HEK293 (cell line): ENCODE measurements around the gene AGBL3.

Experiments
- CTCF ChIA-PET: fragments of 350-600 bp; formaldehyde crosslinking; extraction: SDS; loops from one replicate; lab custom pipeline; 2021; ENCODE audit warnings: antibody characterized with exemption; lab: Yijun Ruan, JAX
- POLR2A ChIA-PET: fragments of 300-600 bp; formaldehyde crosslinking; extraction: SDS; loops from one replicate; lab custom pipeline; 2020; ENCODE audit warnings: antibody characterized with exemption, inconsistent platforms; lab: Yijun Ruan, JAX
- H3K27ac ChIP-seq: fragments of 200-500 bp; sonication (Bioruptor generic); 2 replicates; pipeline ENCODE4 v1.5.1; 2014; ENCODE audit warnings: low read depth, low read length, control low read depth, inconsistent platforms; ENCODE audit errors: extremely low read depth
- H3K36me3 ChIP-seq, 2 experiments: fragments of 200-500 bp in 1 of 2; sonication (Bioruptor generic) in 1 of 2; 1 replicate in 1 of 2; 2 replicates in 1 of 2; pipeline ENCODE4 v1.5.1; 2014 to 2017; ENCODE audit warnings: inconsistent platforms in 2 of 2, low read length in 2 of 2; ENCODE audit not compliant: control insufficient read depth in 2 of 2, insufficient read depth in 1 of 2
- H3K4me1 ChIP-seq: fragments of 200-500 bp; sonication (Bioruptor generic); 2 replicates; pipeline ENCODE4 v1.5.1; 2014; ENCODE audit warnings: mild to moderate bottlenecking, low read length, inconsistent platforms; ENCODE audit not compliant: control insufficient read depth, insufficient read depth
- H3K4me3 ChIP-seq: 2 replicates; pipeline ENCODE4 v1.5.1; 2011; ENCODE audit warnings: low read depth, mild to moderate bottlenecking, control low read depth, low read length, moderate library complexity
- H3K9me3 ChIP-seq: fragments of 200-500 bp; sonication (Bioruptor generic); 2 replicates; pipeline ENCODE4 v1.5.1; 2014; ENCODE audit warnings: low read depth, low read length, inconsistent platforms; ENCODE audit not compliant: control insufficient read depth, insufficient read depth
- ATF2 ChIP-seq: fragments of 450-650 bp; formaldehyde crosslinking; IDR thresholded peaks from 2 replicates; pipeline ENCODE4 v1.5.1; 2016; ENCODE audit warnings: missing biosample characterization, missing genetic modification characterization, low read depth
- GFI1B ChIP-seq: fragments of 450-650 bp; formaldehyde crosslinking; IDR thresholded peaks from 2 replicates; pipeline ENCODE4 v1.5.1; 2016; ENCODE audit warnings: missing biosample characterization, missing genetic modification characterization
- GLIS1 ChIP-seq: fragments of 450-650 bp; formaldehyde crosslinking; IDR thresholded peaks from 2 replicates; pipeline ENCODE4 v1.5.1; 2016; ENCODE audit warnings: missing biosample characterization, missing genetic modification characterization
- KLF9 ChIP-seq: fragments of 450-650 bp; formaldehyde crosslinking; IDR thresholded peaks from 2 replicates; pipeline ENCODE4 v1.5.1; 2016; ENCODE audit warnings: missing biosample characterization, missing genetic modification characterization, low read depth
- MYNN ChIP-seq: fragments of 450-650 bp; formaldehyde crosslinking; IDR thresholded peaks from 2 replicates; pipeline ENCODE4 v1.5.1; 2016; ENCODE audit warnings: missing biosample characterization, missing genetic modification characterization, borderline replicate concordance
- PRDM1 ChIP-seq: fragments of 450-650 bp; formaldehyde crosslinking; IDR thresholded peaks from 2 replicates; pipeline ENCODE4; 2016; ENCODE audit warnings: missing biosample characterization, missing genetic modification characterization
- PRDM4 ChIP-seq: fragments of 450-650 bp; formaldehyde crosslinking; IDR thresholded peaks from 2 replicates; pipeline ENCODE4 v1.5.1; 2017; ENCODE audit warnings: missing biosample characterization, missing genetic modification characterization
- SCRT2 ChIP-seq: fragments of 450-650 bp; formaldehyde crosslinking; IDR thresholded peaks from 2 replicates; pipeline ENCODE4 v1.5.1; 2016; ENCODE audit warnings: missing biosample characterization, missing genetic modification characterization
- ZBTB17 ChIP-seq: fragments of 450-650 bp; formaldehyde crosslinking; IDR thresholded peaks from 2 replicates; pipeline ENCODE4 v1.5.1; 2016; ENCODE audit warnings: missing biosample characterization, missing genetic modification characterization
- ZBTB21 ChIP-seq: fragments of 450-650 bp; formaldehyde crosslinking; IDR thresholded peaks from 2 replicates; pipeline ENCODE4 v1.5.1; 2017; ENCODE audit warnings: missing biosample characterization, missing genetic modification characterization
- ZFP37 ChIP-seq: fragments of 450-650 bp; formaldehyde crosslinking; IDR thresholded peaks from 2 replicates; pipeline ENCODE4 v1.5.1; 2016; ENCODE audit warnings: missing biosample characterization, missing genetic modification characterization
- ZNF133 ChIP-seq: fragments of 450-650 bp; formaldehyde crosslinking; IDR thresholded peaks from 2 replicates; pipeline ENCODE4 v1.5.1; 2016; ENCODE audit warnings: missing biosample characterization, missing genetic modification characterization
- ZNF146 ChIP-seq: fragments of 450-650 bp; formaldehyde crosslinking; IDR thresholded peaks from 2 replicates; pipeline ENCODE4 v1.5.1; 2016; ENCODE audit warnings: missing biosample characterization, missing genetic modification characterization
- ZNF174 ChIP-seq: fragments of 450-650 bp; formaldehyde crosslinking; IDR thresholded peaks from 2 replicates; pipeline ENCODE4 v1.5.0; 2017; ENCODE audit warnings: missing biosample characterization, mild to moderate bottlenecking, missing genetic modification characterization
- ZNF354C ChIP-seq: fragments of 450-650 bp; formaldehyde crosslinking; IDR thresholded peaks from 2 replicates; pipeline ENCODE4 v1.5.1; 2016; ENCODE audit warnings: missing biosample characterization, missing genetic modification characterization, low read depth, borderline replicate concordance
- ZNF366 ChIP-seq: fragments of 450-650 bp; formaldehyde crosslinking; conservative IDR thresholded peaks from 2 replicates; pipeline ENCODE4 v1.5.1; 2016; ENCODE audit warnings: missing biosample characterization, missing genetic modification characterization
- ZNF404 ChIP-seq: fragments of 450-650 bp; formaldehyde crosslinking; IDR thresholded peaks from 2 replicates; pipeline ENCODE4 v1.5.1; 2017; ENCODE audit warnings: missing biosample characterization, missing genetic modification characterization
- ZNF501 ChIP-seq: fragments of 450-650 bp; formaldehyde crosslinking; IDR thresholded peaks from 2 replicates; pipeline ENCODE4 v1.5.1; 2016; ENCODE audit warnings: missing biosample characterization, missing genetic modification characterization
- ZNF510 ChIP-seq: fragments of 450-650 bp; formaldehyde crosslinking; IDR thresholded peaks from 2 replicates; pipeline ENCODE4 v1.5.1; 2018; ENCODE audit warnings: mild to moderate bottlenecking, missing genetic modification characterization, missing biosample characterization; ENCODE audit not compliant: insufficient replicate concordance
- ZNF521 ChIP-seq: fragments of 450-650 bp; formaldehyde crosslinking; IDR thresholded peaks from 2 replicates; pipeline ENCODE4 v1.5.1; 2017; ENCODE audit warnings: missing biosample characterization, mild to moderate bottlenecking, missing genetic modification characterization
- ZNF555 ChIP-seq: fragments of 450-650 bp; formaldehyde crosslinking; conservative IDR thresholded peaks from 2 replicates; pipeline ENCODE4 v1.5.1; 2017; ENCODE audit warnings: missing biosample characterization, mild to moderate bottlenecking, missing genetic modification characterization, inconsistent platforms
- ZNF561 ChIP-seq: fragments of 450-650 bp; IDR thresholded peaks from 2 replicates; pipeline ENCODE4 v1.5.1; 2018; ENCODE audit warnings: missing biosample characterization, missing genetic modification characterization, borderline replicate concordance
- ZNF626 ChIP-seq: fragments of 450-650 bp; sonication (Bioruptor Pico); formaldehyde crosslinking; IDR thresholded peaks from 2 replicates; pipeline ENCODE4 v1.5.1; 2018; ENCODE audit warnings: missing biosample characterization, missing genetic modification characterization, inconsistent platforms
- ZNF629 ChIP-seq: fragments of 450-650 bp; formaldehyde crosslinking; IDR thresholded peaks from 2 replicates; pipeline ENCODE4 v1.5.1; 2017; ENCODE audit warnings: missing biosample characterization, missing genetic modification characterization
- ZNF639 ChIP-seq: fragments of 450-650 bp; formaldehyde crosslinking; IDR thresholded peaks from 2 replicates; pipeline ENCODE4 v1.5.1; 2016; ENCODE audit warnings: missing biosample characterization, missing genetic modification characterization

AGBL3 gene

GRCh38 chr7:135143885-135144668 lies 157.8 kb downstream of the AGBL3 start (continued):
- TF ChIP-seq ZNF626 (no peak), ZNF146 (no peak), ZNF133 (tag by site-specific recombination) (no peak), ZNF501 (no peak)

GRCh38 chr7:135147341-135147898 lies 161.1 kb downstream of the AGBL3 start:
- H3K4me3 ChIP-seq = no peak overlapping the region
- no peak overlapping the region for H3K27ac ChIP-seq
- H3K4me1 ChIP-seq = no peaks in the 10 kb centered on the region
- no peaks in the 10 kb centered on the region for H3K9me3 ChIP-seq
- ChIA-PET POLR2A (interaction anchor here (0.9 kb wide), 1 partner anchor 15 kb away, joined by 3 read pairs; no protein-coding TSS in a partner anchor), CTCF (interaction anchor here (0.6 kb wide), 2 partner anchors 16 to 179 kb away, joined by 3 read pairs; no protein-coding TSS in a partner anchor)
- no peak for TF ChIP-seq GFI1B (tag by site-specific recombination)
- peak; percentile 79; the same call in 1 of the 2 replicates for TF ChIP-seq MYNN (tag by site-specific recombination)
- H3K36me3 ChIP-seq = no peaks in the 10 kb centered on the region

GRCh38 chr7:135147899-135148721 lies 161.8 kb downstream of the AGBL3 start, which contains the start of gene TMEM140:
Gene TMEM140, plus strand, starts transcription at chr7:135148072. Its CDS starts 16,370 bp downstream, at chr7:135164442.
- H3K27ac ChIP-seq = no peak within 1 kb of the TSS

More at GRCh38 chr7:135147899-135148721, 161.8 kb downstream of the AGBL3 start, which contains the start of gene TMEM140:
- no peak within 1 kb of the TSS for H3K4me3 ChIP-seq
- H3K36me3 ChIP-seq = no peaks in the 10 kb centered on the region
- peak; percentile 47; the same call in 1 of the 2 replicates for TF ChIP-seq PRDM1 (tag by site-specific recombination)
- TF ChIP-seq ZNF629 (tag by site-specific recombination) = peak; percentile 70
- peak; percentile 52; the same call in 1 of the 2 replicates for TF ChIP-seq ZNF366
- 0 out of 2 replicates have a peak, but pooled peaks have one; percentile 8 for TF ChIP-seq SCRT2 (tag by site-specific recombination)
- no peak for TF ChIP-seq ZNF561 (tag by site-specific recombination)
- TF ChIP-seq ZBTB21 = peak; percentile 42; the same call in 1 of the 2 replicates
- peak; percentile 47; the same call in 1 of the 2 replicates for TF ChIP-seq ZNF639
- TF ChIP-seq PRDM4 (tag by site-specific recombination) = no peak
- no peak for TF ChIP-seq GLIS1
- no peak for TF ChIP-seq ZNF174
- TF ChIP-seq KLF9 (tag by site-specific recombination) = no peak
- no peak for TF ChIP-seq ZNF510 (tag by site-specific recombination)
- peak; percentile 29; the same call in 1 of the 2 replicates for TF ChIP-seq ATF2
- TF ChIP-seq ZFP37 (tag by site-specific recombination) = no peak
- no peak for TF ChIP-seq ZNF354C (tag by site-specific recombination)
- TF ChIP-seq ZNF404 = no peak
- TF ChIP-seq ZBTB17 (tag by site-specific recombination) = peak; percentile 27
- no peak for TF ChIP-seq ZNF555
- TF ChIP-seq ZNF521 (tag by site-specific recombination) = no peak
- TF ChIP-seq, all 188 proteins: peak for 8
- ChIA-PET CTCF (interaction anchor here (0.6 kb wide), 1 partner anchor 178 kb away, joined by 3 read pairs; no protein-coding TSS in a partner anchor), POLR2A (interaction anchor here (0.9 kb wide), 1 partner anchor 14 kb away, joined by 3 read pairs; no protein-coding TSS in a partner anchor)
- H3K4me1 ChIP-seq = no peaks in the 10 kb centered on the region
- no peaks in the 10 kb centered on the region for H3K9me3 ChIP-seq
